Adrenal gland (tissue), 5 donors: Measurements from ENCODE around the gene ZNF697.

Experiments
- CTCF ChIP-seq, 6 experiments: fragments of 450-650 bp in 4 of 6; fragments of 200-600 bp in 2 of 6; sonication (generic) in 1 of 6; IDR thresholded peaks; 1 replicate in 5 of 6; 2 replicates in 1 of 6; pipeline versions ENCODE4 v1.5.1 to v1.8.0; 2016 to 2021; ENCODE audit warnings: antibody characterized with exemption in 6 of 6, mild to moderate bottlenecking in 2 of 6, moderate library complexity in 1 of 6
- POLR2A ChIP-seq, 2 donors: fragments of 450-650 bp; IDR thresholded peaks; one replicate each; pipeline ENCODE4 v1.6.1; 2017; ENCODE audit warnings: antibody characterized with exemption in 2 of 2, mild to moderate bottlenecking in 2 of 2, moderate library complexity in 1 of 2
- donor health status: DM: no; HTN: no; CAD: no.

DNA sequence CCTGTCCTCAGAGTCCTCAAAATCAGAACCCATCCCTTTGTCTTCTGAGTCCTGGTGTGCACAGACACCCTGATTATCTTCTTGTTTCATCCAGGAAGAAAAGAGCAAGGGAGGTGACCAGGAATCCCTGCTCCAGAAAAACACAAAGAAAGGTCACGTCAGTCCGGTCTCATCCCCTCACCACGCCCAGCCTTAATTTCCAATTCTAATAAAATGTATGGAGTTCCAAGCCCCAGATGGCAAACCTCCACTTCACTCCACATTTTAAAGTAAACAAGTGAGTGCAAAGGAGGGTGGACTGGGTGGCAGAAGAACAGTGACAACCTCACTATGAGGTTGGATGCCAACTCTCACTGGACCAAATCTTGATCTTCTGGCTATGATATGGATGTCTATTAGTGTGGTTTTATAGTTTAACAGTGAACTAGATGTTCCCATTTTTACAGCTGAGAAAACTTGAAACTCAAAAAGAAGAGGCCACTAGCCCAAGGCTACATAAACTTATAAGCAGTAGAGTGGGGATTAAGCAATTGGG lies 22.0 kb downstream of the ZNF697 start:
- TF ChIP-seq CTCF (IDR thresholded peaks at IDR 0.05) (no peak), POLR2A (IDR thresholded peaks at IDR 0.05) (no peak)
